Activated CD8-positive, alpha-beta memory T cell treated with anti-CD3 and anti-CD28 coated beads, Interleukin-2, amount 50 U/mL, for 4 hours (primary cell): ENCODE measurements around the gene LEO1.
"Not testable (repeated sequence)": the region's sequence is repeated elsewhere in the genome, so short reads cannot be mapped to it uniquely, and the experiment has no call there.

Experiments
- DNase-seq: peaks from one replicate; pipeline ENCODE4 v3.0.0-alpha.2; 2020

LEO1 gene

DNA sequence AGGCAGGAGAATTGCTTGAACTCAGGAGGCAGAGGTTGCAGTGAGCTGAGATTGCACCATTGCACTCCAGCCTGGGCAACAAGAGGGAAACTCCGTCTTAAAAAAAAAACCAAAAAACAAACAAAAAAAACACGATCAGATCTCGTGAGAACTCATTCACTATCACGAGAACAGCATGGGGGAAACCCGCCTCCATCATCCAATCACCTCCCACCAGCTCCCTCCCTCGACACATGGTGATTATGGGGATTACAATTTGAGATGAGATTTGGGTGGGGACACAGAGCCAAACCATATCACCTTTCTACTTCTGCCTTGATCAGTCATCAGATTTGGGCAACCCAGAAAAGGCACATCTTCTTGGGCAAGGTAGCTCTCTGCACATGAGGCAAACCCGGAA is 31.5 kb upstream of the LEO1 start:
- DNase-seq: not testable (repeated sequence)

DNA sequence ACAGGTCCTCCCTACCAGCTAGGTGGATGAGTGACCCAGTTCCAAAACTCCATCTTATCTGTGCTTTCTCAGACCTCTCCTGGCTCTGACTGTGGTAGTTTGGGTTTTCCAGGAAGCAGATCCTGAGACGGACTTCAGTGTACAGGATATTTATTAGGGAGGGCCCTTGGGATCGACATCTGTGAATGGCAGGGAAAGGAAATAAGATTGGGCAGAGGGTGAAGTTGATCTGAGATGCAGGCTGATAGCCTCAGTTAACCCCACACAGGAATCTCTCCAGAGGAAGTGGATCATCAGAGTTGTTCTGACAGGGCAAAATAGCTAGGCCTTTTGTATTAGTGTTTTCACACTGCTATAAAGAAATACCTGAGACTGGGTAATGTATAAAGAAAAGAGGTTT is 30.8 kb upstream of the LEO1 start:
- DNase-seq: no peak

DNA sequence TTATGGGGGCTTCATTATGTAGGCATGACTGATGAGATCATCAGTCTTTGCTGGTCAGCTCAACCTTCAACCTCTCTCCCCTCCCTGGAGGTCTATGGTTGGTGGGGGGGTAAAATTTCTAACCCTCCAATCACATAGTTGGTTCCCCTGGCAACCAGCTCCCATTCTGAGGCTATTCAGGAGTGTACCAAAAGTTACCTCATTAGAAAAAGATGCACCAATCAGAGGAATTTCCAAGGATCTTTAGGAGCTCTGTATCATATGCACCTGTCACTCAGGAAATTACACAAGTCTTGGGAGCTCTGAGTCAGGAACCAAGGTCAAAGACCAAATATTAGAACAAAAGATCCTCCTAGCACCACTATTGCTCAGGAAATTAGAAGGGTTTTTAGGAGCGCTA is 21.4 kb upstream of the LEO1 start:
- DNase-seq: no peak

DNA sequence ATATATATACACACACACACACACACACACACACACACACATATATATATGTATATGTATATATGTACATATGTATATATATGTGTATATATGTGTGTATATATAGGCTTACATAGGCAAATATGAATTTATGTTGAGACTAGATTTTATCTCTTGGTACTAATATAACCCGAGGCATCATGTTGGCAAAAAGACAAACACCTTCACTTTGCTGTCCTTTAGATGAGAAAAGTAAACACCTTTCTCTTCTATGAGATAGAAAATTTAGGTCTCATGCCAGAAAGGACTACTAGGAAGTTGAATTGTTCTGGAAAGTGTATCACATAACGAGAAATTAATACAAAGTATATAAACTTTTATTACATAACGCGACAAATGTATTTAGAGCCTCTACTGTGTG is 19.6 kb upstream of the LEO1 start:
- no peak for DNase-seq

DNA sequence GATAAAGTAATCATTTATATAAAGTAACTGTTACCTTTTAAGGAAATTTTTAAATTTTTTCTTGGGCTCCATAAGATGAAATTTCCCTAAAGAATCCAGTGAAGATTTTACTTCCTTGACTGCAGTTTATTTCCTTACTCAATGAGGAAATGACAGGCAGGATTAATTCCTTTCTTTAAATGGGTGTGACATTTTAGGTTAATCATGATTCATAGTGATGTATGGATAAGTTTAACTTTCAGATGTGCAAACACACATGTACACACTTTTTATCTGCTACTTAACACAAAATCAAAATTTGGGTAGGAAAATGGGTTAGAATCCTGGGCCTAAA is 11.2 kb upstream of the LEO1 start:
- DNase-seq: no peak

DNA sequence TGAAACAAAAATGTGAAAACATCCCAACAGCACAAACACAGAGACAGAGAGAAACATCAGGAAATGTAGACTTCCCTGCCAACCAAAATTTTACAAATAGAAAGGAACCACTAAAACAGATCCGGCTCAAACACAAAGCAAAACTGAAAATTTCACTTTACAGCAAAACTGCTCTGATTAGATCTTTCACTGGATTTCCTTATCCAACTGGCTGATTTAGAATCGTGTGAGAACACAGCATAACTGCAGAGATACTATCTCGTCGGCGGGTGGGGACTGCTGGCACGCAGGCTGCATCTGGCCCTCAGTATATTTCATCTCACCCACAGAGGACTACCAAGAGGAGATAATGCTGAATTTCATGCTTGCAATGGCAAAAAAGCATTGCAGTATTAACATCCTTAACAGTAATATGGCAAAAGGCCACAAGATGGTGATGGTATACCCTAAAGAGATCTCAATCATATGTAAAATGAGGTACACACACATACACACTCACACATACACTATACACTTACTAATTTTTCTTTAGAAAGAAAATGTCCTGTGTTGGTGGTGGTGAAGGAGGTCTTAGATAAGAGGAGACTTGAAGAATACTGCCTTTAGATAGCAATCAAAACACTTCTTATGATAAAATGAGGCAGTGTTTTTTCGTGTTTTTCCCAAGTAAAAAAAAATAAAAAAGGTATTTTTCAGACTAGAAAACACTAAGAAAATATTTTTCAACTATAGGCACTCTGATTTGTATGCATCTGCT is 10.6 kb upstream of the LEO1 start:
- no peak for DNase-seq

DNA sequence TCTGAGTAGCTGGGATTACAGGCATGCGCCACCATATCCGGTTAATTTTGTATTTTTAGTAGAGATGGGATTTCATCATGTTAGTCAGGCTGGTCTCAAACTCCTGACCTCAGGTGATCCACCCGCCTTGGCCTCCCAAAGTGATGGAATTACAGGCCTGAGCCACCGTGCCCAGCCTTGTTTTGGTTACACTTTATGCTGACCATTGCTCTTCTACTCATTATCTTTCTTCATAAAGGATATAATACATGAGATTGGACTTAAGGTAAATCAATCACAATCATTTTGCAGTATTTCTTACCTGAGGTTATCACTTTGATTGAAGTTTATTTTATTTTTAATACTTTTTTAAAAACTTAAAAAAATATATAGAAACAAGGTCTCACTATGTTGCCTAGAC is 2.2 kb upstream of the LEO1 start:
- no peak for DNase-seq

DNA sequence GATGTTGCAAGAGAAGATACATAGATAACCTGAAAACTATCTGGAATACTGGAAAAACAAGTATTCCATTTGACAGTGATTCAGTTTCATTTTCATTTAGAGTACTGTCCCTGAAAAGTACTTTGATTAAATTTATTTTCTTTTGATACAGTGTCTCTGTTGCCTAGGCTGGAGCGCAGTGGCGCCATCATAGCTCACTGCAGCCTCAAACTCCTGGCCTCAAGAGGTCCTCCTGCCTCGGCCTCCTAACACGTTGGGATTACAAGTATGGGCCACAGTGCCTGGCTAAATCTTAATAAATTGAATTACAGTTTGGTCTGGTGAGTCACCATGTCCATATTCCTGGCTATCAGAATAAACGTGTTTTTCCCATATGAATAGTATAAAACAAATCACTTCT is 1.6 kb upstream of the LEO1 start:
- DNase-seq: no peak

DNA sequence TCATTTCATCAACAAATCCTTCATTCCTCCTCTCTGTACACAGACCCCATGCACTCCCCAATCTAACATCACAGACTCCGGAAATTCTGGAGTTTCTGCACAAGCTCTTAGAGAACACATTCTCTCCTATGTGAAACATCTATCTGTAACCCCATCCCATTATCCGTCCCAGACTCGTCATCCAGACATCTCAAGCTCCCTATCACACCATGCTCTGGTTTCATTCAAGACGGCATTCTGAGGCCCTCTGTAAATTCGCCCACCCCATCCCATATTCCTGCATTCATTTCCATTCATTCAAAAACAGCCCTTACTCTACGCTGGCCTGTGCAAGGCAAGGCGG is 575 bp downstream of the LEO1 start:
- DNase-seq: no peak

DNA sequence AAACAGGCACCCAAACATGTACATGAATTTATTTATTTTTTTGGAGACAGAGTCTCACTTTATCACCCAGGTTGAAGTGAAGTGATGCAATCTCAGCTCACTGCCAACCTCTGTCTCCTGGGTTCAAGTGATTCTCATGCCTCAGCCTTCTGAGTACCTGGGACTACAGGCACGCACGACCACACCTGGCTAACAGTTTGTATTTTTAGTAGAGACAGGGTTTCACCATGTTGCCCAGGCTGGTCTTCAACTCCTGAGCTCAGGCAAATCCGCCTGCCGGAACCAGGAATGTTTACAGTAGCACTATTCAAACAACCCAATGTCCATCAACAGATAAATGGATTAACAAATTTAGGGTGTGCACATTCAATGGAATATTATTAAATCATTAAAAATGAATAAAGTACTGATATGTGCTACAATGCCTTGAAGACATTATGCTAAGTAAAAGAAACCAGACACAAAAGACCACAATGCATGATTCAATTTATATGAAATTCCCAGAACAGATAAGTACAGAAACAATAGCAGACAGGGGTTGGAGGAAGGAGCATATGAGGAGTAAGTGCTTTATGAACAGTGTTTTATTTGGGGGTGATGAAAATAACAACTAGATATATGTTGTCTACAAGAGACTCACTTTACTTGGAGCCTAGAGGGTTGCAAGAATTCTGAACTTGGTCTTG is 1.3 kb downstream of the LEO1 start:
- no peak for DNase-seq

DNA sequence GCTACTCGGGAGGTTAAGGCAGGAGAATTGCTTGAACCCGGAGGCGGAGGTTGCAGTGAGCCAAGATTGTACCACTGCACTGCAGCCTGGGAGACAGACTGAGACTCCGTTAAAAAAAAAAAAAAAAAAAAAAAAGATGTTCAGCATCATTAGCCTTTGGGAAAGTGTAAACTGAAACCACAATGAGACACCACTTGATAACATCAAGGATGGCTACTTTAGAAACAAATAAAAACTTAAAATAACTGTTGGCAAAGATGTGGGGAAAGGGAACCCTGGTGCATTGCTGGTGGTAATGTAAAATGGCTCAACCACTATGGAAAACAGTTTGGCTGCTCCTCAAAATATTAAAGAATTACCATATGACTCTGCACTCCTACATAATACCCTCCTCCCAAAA is 1.9 kb downstream of the LEO1 start:
- DNase-seq: no peak

DNA sequence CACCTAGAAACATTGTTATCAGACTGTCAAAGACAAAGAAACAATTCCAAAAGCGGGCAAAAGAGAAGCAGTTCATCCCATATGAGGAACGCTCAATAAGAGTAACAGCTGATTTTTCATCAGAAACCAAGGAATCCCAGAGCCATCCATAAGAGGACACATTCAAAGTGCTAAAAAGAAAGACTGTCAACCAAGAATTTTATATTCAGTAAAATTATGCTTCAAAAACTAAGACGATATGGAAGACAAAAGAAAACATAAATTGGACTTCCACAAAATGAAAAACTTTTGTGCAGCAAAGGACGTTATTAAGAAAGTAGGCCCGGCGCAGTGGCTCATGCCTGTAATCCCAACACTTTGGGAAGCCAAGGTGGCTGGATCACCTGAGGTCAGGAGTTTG is 4.0 kb downstream of the LEO1 start:
- no peak for DNase-seq

DNA sequence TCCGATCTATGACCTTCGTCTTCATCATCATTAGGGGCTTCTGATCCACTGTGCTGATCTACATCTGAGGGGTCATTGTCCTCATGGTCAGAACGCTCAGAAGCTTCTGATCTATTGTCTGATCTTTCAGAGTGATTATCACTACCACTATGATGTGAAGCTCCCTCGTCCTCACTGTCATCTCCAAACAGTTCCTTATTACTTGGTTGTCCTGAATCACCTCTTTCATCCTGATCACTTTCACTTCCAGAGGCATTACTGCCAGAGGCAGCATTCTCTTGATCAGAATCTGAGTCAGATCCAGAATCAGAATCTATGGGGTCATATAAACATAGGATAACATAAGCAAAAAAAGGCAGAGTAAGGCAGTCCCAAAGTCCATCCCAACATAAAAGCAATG is 5.4 kb downstream of the LEO1 start:
- no peak for DNase-seq

DNA sequence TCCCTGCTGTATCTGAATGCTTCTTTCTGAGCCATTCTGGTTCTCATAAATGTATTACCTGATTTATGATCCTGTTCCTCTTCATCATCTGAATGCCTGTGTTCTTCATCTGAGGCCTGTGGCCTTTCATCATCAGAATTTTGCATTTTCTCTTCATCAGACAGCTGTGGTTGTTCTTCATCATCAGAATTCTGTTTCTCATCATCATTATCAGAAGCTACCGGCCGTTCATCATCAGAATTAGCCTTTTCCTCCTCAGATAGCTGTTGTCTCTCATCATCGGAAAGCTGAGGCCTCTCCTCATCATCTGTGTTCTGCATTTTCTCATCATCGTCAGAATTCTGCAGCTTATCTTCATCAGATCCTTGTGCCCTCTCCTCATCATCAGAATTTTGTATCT is 5.9 kb downstream of the LEO1 start:
- no peak for DNase-seq

DNA sequence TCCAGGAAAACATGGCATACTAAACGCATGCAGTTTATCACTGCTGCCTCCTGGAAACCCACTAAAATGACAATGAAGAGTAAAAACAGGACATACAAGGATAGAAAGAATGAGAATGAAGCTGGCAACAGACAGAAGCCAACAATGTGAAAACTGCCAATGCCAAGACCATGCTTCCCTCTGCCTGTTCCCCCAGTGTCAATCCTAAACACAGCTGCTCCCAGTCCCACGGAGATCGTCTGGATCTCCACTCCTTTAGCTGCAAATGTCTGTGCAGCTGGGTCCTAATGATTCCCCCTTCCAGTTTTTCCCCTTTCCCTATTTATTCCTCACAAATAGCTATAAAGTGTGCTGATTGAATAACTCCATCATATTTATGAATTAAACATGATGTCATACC is 16.1 kb downstream of the LEO1 start:
- no peak for DNase-seq

DNA sequence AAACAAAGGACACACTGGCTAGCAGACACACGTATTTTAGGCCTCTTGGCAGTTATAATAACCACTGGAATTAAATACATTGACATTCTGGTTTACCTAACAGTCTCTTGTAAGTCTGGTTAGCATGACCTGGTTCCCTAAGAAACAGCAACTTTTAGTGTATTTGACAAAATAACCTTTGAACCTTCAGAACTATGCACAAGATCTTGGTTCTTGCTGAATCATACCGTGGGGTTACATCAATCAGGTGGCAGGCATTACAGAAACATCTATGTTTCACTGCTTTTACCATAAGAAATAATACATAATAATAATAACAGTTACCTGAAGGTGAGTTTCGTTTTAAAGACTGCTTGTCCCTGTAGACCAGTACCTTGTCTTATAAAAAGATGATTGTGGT is 18.8 kb downstream of the LEO1 start:
- DNase-seq: no peak

DNA sequence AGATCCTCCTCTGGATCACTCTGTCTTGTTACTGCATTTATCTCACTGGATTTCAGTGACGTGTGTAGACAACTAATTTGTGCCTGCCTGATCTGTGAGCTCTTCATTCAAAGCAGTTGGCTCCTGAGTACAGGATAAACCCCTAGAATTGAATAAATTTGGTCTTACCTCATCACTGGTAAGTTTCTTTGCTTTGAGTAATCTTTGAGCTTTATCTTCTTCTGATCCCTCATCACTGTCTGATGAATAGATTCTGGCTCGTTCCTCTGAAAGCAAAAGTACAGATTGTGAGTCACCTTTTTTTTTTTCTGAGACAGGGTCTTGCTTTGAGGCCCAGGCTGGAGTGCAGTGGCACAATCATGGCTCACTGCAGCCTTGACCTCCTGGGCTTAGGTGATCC is 24.5 kb downstream of the LEO1 start:
- no peak for DNase-seq

DNA sequence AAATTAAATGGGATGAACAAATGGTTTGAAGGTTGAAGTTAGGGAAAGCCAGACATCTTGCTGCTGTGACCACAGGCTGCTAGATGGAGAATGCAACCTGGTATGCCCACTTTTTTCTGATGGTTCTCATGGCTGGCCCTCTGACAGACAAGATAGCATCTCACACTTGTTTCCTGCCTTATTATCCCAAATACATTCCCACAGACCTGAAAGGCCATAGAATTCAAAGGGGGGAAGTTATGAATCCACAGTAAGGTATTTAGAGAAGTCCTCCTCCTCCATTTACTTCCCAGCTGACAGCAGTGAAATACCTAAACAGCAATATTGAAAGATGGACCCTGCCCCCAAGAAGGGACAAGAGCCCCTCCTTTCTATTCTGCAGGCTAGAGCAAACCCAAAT is 32.4 kb downstream of the LEO1 start:
- DNase-seq: no peak

DNA sequence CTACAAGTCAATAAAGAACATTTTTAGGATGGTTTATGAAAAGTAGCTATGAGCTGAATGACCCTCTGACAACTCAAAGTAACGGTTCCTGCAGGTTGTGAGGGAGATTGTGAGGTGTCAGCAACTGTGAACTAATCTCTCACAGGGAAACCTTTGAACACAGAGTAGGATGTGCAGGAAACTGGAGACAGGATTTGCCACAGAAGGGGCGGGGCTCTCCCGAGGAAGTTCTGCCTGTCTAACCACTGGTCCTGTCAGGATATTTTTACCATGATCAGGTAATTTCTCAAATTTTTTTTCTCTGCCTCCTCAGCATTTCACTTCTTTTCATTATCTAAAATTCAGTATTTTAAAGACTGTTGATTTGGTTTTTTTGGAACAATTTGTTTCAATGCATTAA is 33.3 kb downstream of the LEO1 start:
- DNase-seq: no peak

DNA sequence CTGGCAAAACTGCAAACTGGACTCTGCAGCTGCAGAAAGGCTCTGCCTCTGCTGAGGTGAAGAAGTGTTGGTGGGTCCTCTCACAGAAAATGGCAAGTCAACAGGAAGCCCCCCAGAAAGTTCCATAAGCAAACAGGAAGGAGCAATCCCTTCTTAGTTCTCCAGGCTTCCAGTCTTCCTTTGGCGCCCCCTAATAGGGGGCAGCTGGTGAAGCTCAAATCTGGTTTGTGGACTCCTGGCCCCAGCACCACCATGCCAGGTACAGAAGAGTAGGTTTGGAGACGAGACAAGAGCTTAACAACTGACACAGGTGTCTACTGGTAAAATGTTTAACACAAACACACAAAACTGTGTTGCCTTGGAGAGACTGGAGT is 35.5 kb downstream of the LEO1 start:
- no peak for DNase-seq

DNA sequence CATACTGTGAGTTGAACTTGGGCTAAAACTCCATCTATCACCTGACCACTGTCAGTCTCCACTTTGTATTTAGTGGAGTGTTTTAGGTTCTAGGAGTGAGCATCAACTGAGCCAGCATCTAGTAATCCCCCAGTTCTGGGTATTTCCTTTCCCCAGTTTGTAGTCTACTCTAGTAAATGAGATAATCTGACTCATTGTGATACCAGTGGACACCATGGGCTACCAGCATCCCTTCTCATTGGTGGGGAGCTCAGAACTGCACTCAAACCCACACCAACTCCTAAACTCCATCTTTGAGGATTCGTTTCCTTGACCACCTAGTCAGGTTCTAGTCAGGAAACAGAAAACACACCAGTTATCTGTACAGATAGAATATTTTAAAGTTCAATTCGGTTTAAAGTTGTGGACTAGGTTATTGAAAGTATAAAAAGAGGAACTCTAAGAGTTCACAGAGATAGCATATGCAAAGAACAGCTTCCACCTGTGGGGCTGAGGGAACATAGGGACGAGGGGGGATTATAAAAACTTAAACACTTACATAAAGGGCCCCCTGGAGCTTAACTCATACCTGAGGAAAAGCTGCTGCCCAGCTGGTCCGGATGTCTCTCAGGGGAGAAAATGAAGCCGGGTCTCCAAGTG is 36.0 kb downstream of the LEO1 start:
- DNase-seq: no peak

DNA sequence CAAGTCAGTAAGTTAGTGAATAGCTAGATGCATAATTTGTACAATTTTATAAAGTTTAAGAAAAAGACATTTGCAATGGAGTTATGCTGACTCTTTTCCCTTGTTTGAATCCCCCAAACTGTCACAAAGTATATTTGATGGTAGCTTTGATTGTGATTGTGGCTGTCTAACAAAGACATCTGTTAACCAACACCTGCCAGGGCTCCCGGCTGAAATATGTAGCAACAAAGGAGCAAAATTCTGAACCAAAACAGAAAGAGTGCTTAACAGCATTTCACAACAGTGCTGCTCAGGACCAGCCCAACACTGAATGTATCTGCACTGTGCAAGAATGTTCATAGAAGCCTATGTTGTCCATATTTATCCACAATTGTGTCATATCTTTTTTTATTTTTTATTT is 39.4 kb downstream of the LEO1 start:
- no peak for DNase-seq

DNA sequence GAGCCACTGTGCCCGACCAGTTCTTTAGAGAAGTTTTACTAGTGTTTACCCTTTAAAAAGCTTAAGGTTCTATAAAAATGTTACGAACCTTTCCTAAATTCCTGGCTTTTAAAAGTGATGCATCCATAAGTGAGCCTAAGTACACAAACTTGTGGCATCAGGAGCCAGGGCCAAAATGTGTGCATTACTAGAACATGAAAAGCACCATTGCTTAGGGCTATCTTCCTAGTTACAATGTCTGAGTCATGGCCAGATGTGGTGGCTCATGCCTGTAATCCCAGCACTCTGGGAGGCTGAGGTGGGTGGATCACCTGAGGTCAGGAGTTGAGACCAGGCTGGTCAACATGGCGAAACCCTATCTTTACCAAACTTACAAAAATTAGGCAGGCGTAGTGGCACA is 39.9 kb downstream of the LEO1 start:
- no peak for DNase-seq

DNA sequence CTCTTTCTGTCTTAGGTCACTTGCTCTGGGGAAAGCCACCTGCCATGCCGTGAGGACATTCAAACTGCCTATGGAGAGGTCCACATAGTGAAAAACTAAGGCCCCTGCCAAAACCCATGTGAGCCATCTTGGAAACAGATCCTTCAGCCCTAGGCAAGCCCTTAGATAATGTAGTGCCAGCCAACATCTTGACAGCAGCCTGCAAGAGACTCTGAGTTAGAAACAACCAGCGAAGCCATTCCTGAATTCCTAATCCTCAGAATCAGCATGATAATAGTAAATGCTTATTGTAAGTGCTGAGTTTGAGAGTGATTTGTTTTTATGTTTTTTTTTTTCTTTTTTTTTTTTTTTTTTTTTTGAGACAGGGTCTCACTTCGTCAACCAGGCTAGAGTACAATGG is 40.6 kb downstream of the LEO1 start:
- DNase-seq: no peak

DNA sequence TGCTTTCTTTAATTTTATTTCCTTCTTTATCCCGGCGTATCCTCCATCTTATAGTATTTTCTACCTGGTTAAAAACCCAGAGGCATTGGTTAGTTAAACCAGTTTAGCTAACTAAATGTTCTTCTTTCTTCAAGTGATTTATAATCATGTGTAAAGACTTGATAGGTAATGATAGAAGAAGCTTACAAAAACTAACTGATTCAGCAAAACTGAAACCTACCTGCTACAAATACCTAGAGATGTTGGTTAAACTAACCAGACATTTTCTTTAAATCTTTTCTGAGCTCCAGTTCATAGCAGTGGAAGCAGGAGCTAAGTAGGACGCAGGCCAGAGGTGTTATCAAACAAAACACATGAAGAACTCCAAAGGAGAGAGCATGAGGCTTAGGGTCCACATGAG is 44.8 kb downstream of the LEO1 start:
- no peak for DNase-seq
